Endodermal cell (in vitro differentiated cells): ENCODE measurements around the gene HTR1A. TPM values are rescaled to one million over a fixed set of nuclear protein-coding genes. Genes with fewer than 3 reads are reported as not detected.

Experiments
- DNase-seq: peaks from one replicate; pipeline ENCODE4 v3.0.0-alpha.2; 2017
- H3K27ac ChIP-seq: 2 replicates; pipeline ENCODE4 v1.5.1; 2013; ENCODE audit warnings: mild to moderate bottlenecking, low read depth, low read length, moderate library complexity
- H3K27me3 ChIP-seq: 2 replicates; pipeline ENCODE4 v1.6.1; 2013; ENCODE audit warnings: mild to moderate bottlenecking, low read length, moderate library complexity; ENCODE audit not compliant: insufficient read depth, control insufficient read depth, poor library complexity, severe bottlenecking
- H3K36me3 ChIP-seq: 2 replicates; pipeline ENCODE4 v1.7.0; 2013; ENCODE audit warnings: mild to moderate bottlenecking, low read length, moderate library complexity; ENCODE audit not compliant: control insufficient read depth, insufficient read depth
- H3K4me1 ChIP-seq: one replicate; pipeline ENCODE4 v1.7.0; 2013; ENCODE audit warnings: low read length; ENCODE audit not compliant: control insufficient read depth, insufficient read depth
- H3K4me3 ChIP-seq: 2 replicates; pipeline ENCODE4 v1.5.1; 2013; ENCODE audit warnings: mild to moderate bottlenecking, low read length, moderate library complexity
- H3K9ac ChIP-seq: 2 replicates; pipeline ENCODE4 v1.6.1; 2013; ENCODE audit warnings: mild to moderate bottlenecking, low read length, moderate library complexity; ENCODE audit not compliant: poor library complexity, severe bottlenecking; ENCODE audit errors: extremely low read depth
- H3K9me3 ChIP-seq: 2 replicates; pipeline ENCODE4 v1.6.1; 2013; ENCODE audit warnings: mild to moderate bottlenecking, low read length, moderate library complexity; ENCODE audit not compliant: control insufficient read depth
- H3K27ac Mint-ChIP-seq: 2 replicates; pipeline ENCODE4 v1.8.0; 2020; ENCODE audit warnings: mixed read lengths
- H3K27me3 Mint-ChIP-seq: 2 replicates; pipeline ENCODE4 v1.8.0; 2021; ENCODE audit warnings: mild to moderate bottlenecking, mixed read lengths; ENCODE audit not compliant: insufficient read depth
- H3K36me3 Mint-ChIP-seq: 2 replicates; pipeline ENCODE4 v1.8.0; 2020; ENCODE audit warnings: low read depth, mixed read lengths
- H3K4me1 Mint-ChIP-seq: 2 replicates; pipeline ENCODE4 v1.8.0; 2020; ENCODE audit warnings: mixed read lengths
- H3K4me3 Mint-ChIP-seq: 2 replicates; pipeline ENCODE4 v1.8.0; 2020; ENCODE audit warnings: mild to moderate bottlenecking, moderate library complexity, mixed read lengths
- H3K9me3 Mint-ChIP-seq: 2 replicates; pipeline ENCODE4 v1.8.0; 2020; ENCODE audit warnings: mild to moderate bottlenecking, mixed read lengths
- WGBS, 2 experiments: methylation state at CpG; one replicate each; pipeline versions ENCODE4 v1.1.5 to v1.1.7; 2013; ENCODE audit warnings: missing lambda C conversion rate in 2 of 2, mixed read lengths in 1 of 2; ENCODE audit not compliant: insufficient coverage in 1 of 2, insufficient read length in 1 of 2; 5-methylcytosine and 5-hydroxymethylcytosine counted together
- total RNA-seq, 2 donors: library from RNA; stranded (reverse); fragmentation: NEBNext Ultra II Directional in 1 of 2; extraction: Animal tissue kit (Norgen Biotek cat#: 25700) in 1 of 2; gene quantifications; 2 replicates in 1 of 2; 3 replicates in 1 of 2; pipeline ENCODE4 v1.2.1, GENCODE V29; 2021
- TF ChIP-seq, protein P1 (sequence below): fragments of 200-600 bp; sonication (generic); conservative IDR thresholded peaks from 2 replicates; pipeline ENCODE4 v1.5.0; 2021; ENCODE audit warnings: antibody characterized with exemption, mild to moderate bottlenecking

HTR1A gene
- total RNA-seq, 2 donors from 2014 or later, result not detected

DNA sequence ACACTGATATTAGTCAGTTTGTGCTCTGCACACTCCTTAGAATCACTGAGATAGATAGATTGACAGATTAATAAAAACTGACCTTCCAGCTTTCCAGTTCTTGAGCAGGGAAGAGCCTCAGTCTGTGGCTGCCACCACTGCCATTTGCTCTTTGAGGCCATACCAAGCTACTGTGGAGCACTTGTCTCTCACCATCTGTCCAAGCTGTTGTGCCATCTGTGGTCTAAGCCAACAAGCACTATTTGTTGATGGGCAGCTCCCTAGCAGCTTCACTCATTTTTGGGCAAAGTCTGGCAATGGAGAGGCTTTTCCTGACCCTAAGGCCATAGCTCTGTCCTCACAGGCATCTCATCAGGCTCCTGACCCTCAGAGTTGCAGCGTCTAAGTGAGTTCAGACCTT, 30.4 kb downstream of the HTR1A start:
- Histone ChIP-seq H3K4me1 (no peaks in the 10 kb centered on the region), H3K36me3 (no peaks in the 10 kb centered on the region), H3K27ac (no peak overlapping the region), H3K4me3 (no peak overlapping the region), H3K27me3 (no peaks in the 10 kb centered on the region), H3K9me3 (no peaks in the 10 kb centered on the region), H3K9ac (no peak overlapping the region)
- H3K27me3 Mint-ChIP-seq, result no peaks in the 10 kb centered on the region
- TF ChIP-seq, protein P1, sequence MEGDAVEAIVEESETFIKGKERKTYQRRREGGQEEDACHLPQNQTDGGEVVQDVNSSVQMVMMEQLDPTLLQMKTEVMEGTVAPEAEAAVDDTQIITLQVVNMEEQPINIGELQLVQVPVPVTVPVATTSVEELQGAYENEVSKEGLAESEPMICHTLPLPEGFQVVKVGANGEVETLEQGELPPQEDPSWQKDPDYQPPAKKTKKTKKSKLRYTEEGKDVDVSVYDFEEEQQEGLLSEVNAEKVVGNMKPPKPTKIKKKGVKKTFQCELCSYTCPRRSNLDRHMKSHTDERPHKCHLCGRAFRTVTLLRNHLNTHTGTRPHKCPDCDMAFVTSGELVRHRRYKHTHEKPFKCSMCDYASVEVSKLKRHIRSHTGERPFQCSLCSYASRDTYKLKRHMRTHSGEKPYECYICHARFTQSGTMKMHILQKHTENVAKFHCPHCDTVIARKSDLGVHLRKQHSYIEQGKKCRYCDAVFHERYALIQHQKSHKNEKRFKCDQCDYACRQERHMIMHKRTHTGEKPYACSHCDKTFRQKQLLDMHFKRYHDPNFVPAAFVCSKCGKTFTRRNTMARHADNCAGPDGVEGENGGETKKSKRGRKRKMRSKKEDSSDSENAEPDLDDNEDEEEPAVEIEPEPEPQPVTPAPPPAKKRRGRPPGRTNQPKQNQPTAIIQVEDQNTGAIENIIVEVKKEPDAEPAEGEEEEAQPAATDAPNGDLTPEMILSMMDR, result no peak
- 98 to 100% methylated on average over 1 of the region's 1 CpG for WGBS, 2 experiments
- DNase-seq, result no peak
- no peaks in the 10 kb centered on the region for H3K36me3 Mint-ChIP-seq
- H3K4me1 Mint-ChIP-seq, result peaks cover 7% of the 10 kb centered on the region
- H3K27ac Mint-ChIP-seq, result no peak overlapping the region
- no peaks in the 10 kb centered on the region for H3K9me3 Mint-ChIP-seq
- H3K4me3 Mint-ChIP-seq, result no peak overlapping the region

DNA sequence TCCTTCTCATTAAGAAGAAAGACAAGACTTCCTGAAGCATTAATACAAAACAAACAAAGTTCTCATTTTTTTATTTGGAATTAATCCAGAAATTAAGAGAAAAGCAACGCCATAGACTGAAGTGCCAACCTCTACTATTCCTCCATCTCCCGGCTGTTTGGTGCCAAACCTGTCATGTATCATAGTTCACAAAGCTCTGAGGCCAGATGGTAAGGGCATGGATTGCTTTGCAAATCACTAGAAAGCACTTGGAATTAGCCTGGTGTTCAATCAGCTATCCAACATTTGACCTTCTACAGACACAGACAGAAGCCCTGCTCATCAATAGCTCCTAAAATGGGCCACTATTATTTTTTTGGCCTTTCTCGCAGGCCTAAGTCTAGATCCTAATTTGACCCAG, 33.8 kb downstream of the HTR1A start:
- no peaks in the 10 kb centered on the region for H3K36me3 Mint-ChIP-seq

DNA sequence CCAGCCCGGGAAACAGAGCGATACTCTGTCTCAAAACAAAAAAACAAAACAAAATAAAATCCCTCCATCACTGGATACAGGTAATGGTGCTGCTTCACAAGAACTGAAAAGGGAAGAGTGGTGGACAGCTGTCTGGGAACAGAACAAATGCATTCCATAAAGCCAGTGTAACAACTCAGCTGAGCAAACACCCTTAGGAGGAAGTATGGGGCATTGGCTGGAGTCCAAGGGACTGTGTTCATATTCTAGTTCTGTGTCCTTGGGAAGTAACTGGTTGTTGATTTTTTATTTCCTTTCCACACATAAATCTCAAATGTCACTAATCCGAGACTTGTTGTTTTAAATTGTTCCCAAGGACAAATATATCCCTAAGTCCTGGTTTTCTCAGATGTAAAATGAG, 38.3 kb downstream of the HTR1A start:
- H3K9me3 Mint-ChIP-seq, result no peaks in the 10 kb centered on the region
- Histone ChIP-seq H3K9me3 (no peaks in the 10 kb centered on the region), H3K27ac (no peak overlapping the region), H3K36me3 (no peaks in the 10 kb centered on the region), H3K4me3 (no peak overlapping the region), H3K4me1 (no peaks in the 10 kb centered on the region), H3K27me3 (no peaks in the 10 kb centered on the region), H3K9ac (no peak overlapping the region)
- H3K4me3 Mint-ChIP-seq, result no peak overlapping the region
- H3K27ac Mint-ChIP-seq, result no peak overlapping the region
- 86% methylated on average over 3 of the region's 3 CpGs; no CpG with 5 or more reads in 1 of the 2 experiments for WGBS, 2 experiments
- DNase-seq, result no peak
- H3K27me3 Mint-ChIP-seq, result no peaks in the 10 kb centered on the region
- H3K36me3 Mint-ChIP-seq, result no peaks in the 10 kb centered on the region
- TF ChIP-seq, protein P1, result no peak
- H3K4me1 Mint-ChIP-seq, result peaks cover 6% of the 10 kb centered on the region

More for the DNA sequence above, 33.8 kb downstream of the HTR1A start:
- Histone ChIP-seq H3K27me3 (no peaks in the 10 kb centered on the region), H3K9ac (no peak overlapping the region), H3K4me1 (no peaks in the 10 kb centered on the region), H3K27ac (no peak overlapping the region), H3K4me3 (no peak overlapping the region), H3K9me3 (no peaks in the 10 kb centered on the region), H3K36me3 (no peaks in the 10 kb centered on the region)
- TF ChIP-seq, protein P1, result no peak
- DNase-seq, result no peak
- Mint-ChIP-seq H3K4me3 (no peak overlapping the region), H3K27me3 (no peaks in the 10 kb centered on the region), H3K9me3 (no peaks in the 10 kb centered on the region), H3K27ac (no peak overlapping the region), H3K4me1 (peaks cover 7% of the 10 kb centered on the region)
- 91 to 97% methylated on average over 3 of the region's 3 CpGs for WGBS, 2 experiments
